Endodermal cell (in vitro differentiated cells): ENCODE results near the gene MAN1A2. TPM values are rescaled to one million over a fixed set of nuclear protein-coding genes. Genes with fewer than 3 reads are reported as not detected.

Source experiments
- DNase-seq: peaks from one replicate; pipeline ENCODE4 v3.0.0-alpha.2; 2017
- H3K27ac ChIP-seq: 2 replicates; pipeline ENCODE4 v1.5.1; 2013; ENCODE audit warnings: mild to moderate bottlenecking, low read depth, low read length, moderate library complexity
- H3K27me3 ChIP-seq: 2 replicates; pipeline ENCODE4 v1.6.1; 2013; ENCODE audit warnings: mild to moderate bottlenecking, low read length, moderate library complexity; ENCODE audit not compliant: insufficient read depth, control insufficient read depth, poor library complexity, severe bottlenecking
- H3K36me3 ChIP-seq: 2 replicates; pipeline ENCODE4 v1.7.0; 2013; ENCODE audit warnings: mild to moderate bottlenecking, low read length, moderate library complexity; ENCODE audit not compliant: control insufficient read depth, insufficient read depth
- H3K4me1 ChIP-seq: one replicate; pipeline ENCODE4 v1.7.0; 2013; ENCODE audit warnings: low read length; ENCODE audit not compliant: control insufficient read depth, insufficient read depth
- H3K4me3 ChIP-seq: 2 replicates; pipeline ENCODE4 v1.5.1; 2013; ENCODE audit warnings: mild to moderate bottlenecking, low read length, moderate library complexity
- H3K9ac ChIP-seq: 2 replicates; pipeline ENCODE4 v1.6.1; 2013; ENCODE audit warnings: mild to moderate bottlenecking, low read length, moderate library complexity; ENCODE audit not compliant: poor library complexity, severe bottlenecking; ENCODE audit errors: extremely low read depth
- H3K9me3 ChIP-seq: 2 replicates; pipeline ENCODE4 v1.6.1; 2013; ENCODE audit warnings: mild to moderate bottlenecking, low read length, moderate library complexity; ENCODE audit not compliant: control insufficient read depth
- H3K27ac Mint-ChIP-seq: 2 replicates; pipeline ENCODE4 v1.8.0; 2020; ENCODE audit warnings: mixed read lengths
- H3K27me3 Mint-ChIP-seq: 2 replicates; pipeline ENCODE4 v1.8.0; 2021; ENCODE audit warnings: mild to moderate bottlenecking, mixed read lengths; ENCODE audit not compliant: insufficient read depth
- H3K36me3 Mint-ChIP-seq: 2 replicates; pipeline ENCODE4 v1.8.0; 2020; ENCODE audit warnings: low read depth, mixed read lengths
- H3K4me1 Mint-ChIP-seq: 2 replicates; pipeline ENCODE4 v1.8.0; 2020; ENCODE audit warnings: mixed read lengths
- H3K4me3 Mint-ChIP-seq: 2 replicates; pipeline ENCODE4 v1.8.0; 2020; ENCODE audit warnings: mild to moderate bottlenecking, moderate library complexity, mixed read lengths
- H3K9me3 Mint-ChIP-seq: 2 replicates; pipeline ENCODE4 v1.8.0; 2020; ENCODE audit warnings: mild to moderate bottlenecking, mixed read lengths
- WGBS, 2 experiments: methylation state at CpG; one replicate each; pipeline versions ENCODE4 v1.1.5 to v1.1.7; 2013; ENCODE audit warnings: missing lambda C conversion rate in 2 of 2, mixed read lengths in 1 of 2; ENCODE audit not compliant: insufficient coverage in 1 of 2, insufficient read length in 1 of 2; 5-methylcytosine and 5-hydroxymethylcytosine counted together
- total RNA-seq, 2 donors: library from RNA; stranded (reverse); fragmentation: NEBNext Ultra II Directional in 1 of 2; extraction: Animal tissue kit (Norgen Biotek cat#: 25700) in 1 of 2; gene quantifications; 2 replicates in 1 of 2; 3 replicates in 1 of 2; pipeline ENCODE4 v1.2.1, GENCODE V29; 2021
- TF ChIP-seq, protein P1 (sequence below): fragments of 200-600 bp; sonication (generic); conservative IDR thresholded peaks from 2 replicates; pipeline ENCODE4 v1.5.0; 2021; ENCODE audit warnings: antibody characterized with exemption, mild to moderate bottlenecking

The MAN1A2 gene
- total RNA-seq, 2 donors from 2014 or later = 33.3 to 40.9 TPM

DNA sequence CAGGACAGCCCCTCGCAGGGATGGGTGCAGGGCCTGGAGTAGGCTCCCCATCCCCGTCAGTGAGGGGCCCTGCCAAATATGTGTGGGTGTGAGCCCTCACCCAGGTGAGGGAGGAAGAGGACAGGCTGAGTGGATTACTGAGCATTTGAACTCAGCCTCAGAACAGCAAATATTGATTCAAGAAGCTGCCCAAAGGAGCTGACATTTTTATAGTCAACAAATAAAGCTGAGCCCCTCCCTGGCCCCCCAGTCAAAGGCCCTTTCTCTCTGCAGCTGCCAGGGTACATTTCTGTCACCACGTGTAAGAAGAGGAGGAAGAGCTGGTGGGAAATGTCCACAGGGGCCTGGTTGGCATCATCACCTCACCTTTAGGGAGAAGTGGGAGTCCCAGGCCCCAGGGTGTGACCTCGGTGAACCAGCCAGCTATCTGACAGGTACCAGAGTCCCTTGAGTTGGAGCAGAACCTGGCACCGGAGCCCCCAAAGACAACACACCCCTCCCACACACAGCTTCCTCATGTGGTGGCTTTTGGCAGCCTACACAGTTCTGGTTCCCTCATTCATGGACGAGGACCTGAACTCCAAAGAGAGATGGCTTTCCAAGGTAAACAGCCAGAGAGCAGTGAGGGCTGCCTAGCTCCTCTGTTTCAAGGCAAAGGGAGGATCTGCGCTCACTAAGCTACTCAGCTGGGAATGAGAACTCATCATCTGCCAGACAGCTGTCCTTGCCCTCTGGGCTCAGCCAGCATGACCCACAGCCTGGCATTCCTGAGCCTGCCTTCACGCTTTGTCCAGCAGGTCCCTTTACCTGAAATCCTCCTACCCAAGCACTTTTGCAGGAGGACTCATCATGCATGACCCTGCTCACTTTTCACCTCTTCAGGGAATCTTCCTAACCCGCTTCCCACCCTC, 195.6 kb downstream of the MAN1A2 start:
- H3K4me1 Mint-ChIP-seq = peaks cover 9% of the 10 kb centered on the region
- TF ChIP-seq, protein P1, sequence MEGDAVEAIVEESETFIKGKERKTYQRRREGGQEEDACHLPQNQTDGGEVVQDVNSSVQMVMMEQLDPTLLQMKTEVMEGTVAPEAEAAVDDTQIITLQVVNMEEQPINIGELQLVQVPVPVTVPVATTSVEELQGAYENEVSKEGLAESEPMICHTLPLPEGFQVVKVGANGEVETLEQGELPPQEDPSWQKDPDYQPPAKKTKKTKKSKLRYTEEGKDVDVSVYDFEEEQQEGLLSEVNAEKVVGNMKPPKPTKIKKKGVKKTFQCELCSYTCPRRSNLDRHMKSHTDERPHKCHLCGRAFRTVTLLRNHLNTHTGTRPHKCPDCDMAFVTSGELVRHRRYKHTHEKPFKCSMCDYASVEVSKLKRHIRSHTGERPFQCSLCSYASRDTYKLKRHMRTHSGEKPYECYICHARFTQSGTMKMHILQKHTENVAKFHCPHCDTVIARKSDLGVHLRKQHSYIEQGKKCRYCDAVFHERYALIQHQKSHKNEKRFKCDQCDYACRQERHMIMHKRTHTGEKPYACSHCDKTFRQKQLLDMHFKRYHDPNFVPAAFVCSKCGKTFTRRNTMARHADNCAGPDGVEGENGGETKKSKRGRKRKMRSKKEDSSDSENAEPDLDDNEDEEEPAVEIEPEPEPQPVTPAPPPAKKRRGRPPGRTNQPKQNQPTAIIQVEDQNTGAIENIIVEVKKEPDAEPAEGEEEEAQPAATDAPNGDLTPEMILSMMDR = no peak
- no peak overlapping the region for H3K27ac ChIP-seq
- no peaks in the 10 kb centered on the region for H3K36me3 ChIP-seq
- H3K4me3 Mint-ChIP-seq = no peak overlapping the region
- no peak overlapping the region for H3K9ac ChIP-seq
- H3K4me3 ChIP-seq = no peak overlapping the region
- H3K4me1 ChIP-seq = no peaks in the 10 kb centered on the region
- no peak for DNase-seq
- H3K27me3 ChIP-seq = no peaks in the 10 kb centered on the region
- peaks cover 20% of the 10 kb centered on the region for H3K9me3 Mint-ChIP-seq
- WGBS, 2 experiments = 85 to 91% methylated on average over 6 to 9 of the region's 9 CpGs
- H3K27me3 Mint-ChIP-seq = peaks cover 48% of the 10 kb centered on the region
- H3K27ac Mint-ChIP-seq = no peak overlapping the region
- H3K36me3 Mint-ChIP-seq = peaks cover 2% of the 10 kb centered on the region
- H3K9me3 ChIP-seq = no peaks in the 10 kb centered on the region

DNA sequence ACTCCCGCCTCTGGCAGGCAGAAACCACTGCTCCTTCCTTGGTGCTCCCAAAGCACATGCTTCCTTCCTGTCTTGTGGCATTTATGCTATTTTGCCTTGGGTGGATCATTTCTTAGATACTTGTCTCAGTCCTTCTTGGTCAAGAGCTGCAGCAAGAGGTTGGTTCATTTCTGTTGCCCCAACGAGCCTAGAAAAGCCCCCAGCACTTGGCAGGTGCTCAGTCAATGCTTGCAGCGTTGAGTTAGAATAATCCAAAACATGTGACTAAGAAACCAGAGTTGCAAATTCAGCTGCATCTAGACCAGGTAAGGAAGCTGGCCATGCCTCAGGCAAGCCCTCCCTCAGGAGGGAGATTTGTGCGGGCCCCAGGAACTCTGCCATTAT, 196.2 kb downstream of the MAN1A2 start:
- Histone ChIP-seq H3K9me3 (no peaks in the 10 kb centered on the region), H3K27me3 (no peaks in the 10 kb centered on the region), H3K4me1 (no peaks in the 10 kb centered on the region), H3K36me3 (no peaks in the 10 kb centered on the region), H3K27ac (no peak overlapping the region), H3K4me3 (no peak overlapping the region), H3K9ac (no peak overlapping the region)
- Mint-ChIP-seq H3K36me3 (peaks cover 2% of the 10 kb centered on the region), H3K27me3 (peaks cover 48% of the 10 kb centered on the region), H3K27ac (no peak overlapping the region), H3K9me3 (peaks cover 16% of the 10 kb centered on the region), H3K4me1 (peaks cover 9% of the 10 kb centered on the region), H3K4me3 (no peak overlapping the region)
- no peak for DNase-seq
- 91 to 94% methylated on average over 3 to 4 of the region's 4 CpGs for WGBS, 2 experiments
- TF ChIP-seq, protein P1 = no peak

DNA sequence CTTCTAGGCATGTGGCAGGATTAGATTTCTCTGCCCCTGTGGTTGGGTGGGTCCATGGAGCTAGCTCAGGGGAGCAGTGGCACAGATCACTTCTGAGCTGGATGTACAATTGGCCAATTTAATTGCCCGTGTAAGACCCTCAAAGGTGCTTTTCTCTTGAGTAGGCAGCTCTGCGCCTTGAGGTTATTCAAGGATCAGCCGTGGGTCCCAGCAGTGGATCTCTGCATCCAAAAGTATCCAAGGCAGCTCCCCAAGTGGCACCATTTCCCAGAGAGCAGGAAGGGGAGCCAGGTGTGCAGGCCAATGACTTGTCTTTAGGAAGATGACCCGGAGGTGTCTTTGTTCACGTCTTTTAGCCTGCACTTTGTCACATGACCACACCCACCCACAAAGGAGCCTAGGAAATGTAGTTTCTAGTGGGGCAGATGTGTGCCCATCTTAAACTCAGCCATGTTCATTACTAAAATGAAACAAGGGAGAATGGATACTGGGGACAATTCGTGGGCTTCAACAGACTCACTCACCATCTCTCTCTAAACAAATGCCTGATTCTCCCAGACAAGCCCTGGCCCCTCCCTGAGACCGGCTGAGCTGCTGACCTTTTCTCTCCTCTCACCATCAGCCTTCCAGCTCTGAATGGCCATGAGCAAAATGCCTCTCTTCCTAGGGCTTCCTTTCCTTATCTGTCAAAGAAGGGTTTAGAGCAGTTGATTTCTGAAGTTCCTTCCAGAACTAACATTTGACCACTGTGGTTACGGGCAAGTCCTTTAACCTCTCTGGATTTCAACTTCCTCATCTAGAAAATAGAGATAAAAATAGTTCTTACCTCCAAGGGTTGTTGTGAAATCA, 197.2 kb downstream of the MAN1A2 start:
- Mint-ChIP-seq H3K9me3 (peaks cover 6% of the 10 kb centered on the region), H3K27me3 (peaks cover 43% of the 10 kb centered on the region), H3K27ac (no peak overlapping the region), H3K4me3 (no peak overlapping the region), H3K4me1 (peaks cover 9% of the 10 kb centered on the region), H3K36me3 (no peaks in the 10 kb centered on the region)
- H3K4me1 ChIP-seq = no peaks in the 10 kb centered on the region
- DNase-seq = no peak
- no peak overlapping the region for H3K4me3 ChIP-seq
- no peak overlapping the region for H3K27ac ChIP-seq
- H3K9ac ChIP-seq = no peak overlapping the region
- TF ChIP-seq, protein P1 = no peak
- no peaks in the 10 kb centered on the region for H3K27me3 ChIP-seq
- 95 to 96% methylated on average over 4 to 8 of the region's 8 CpGs for WGBS, 2 experiments
- no peaks in the 10 kb centered on the region for H3K36me3 ChIP-seq
- no peaks in the 10 kb centered on the region for H3K9me3 ChIP-seq
